ENCODE results near the gene POU6F1.
"Not testable (repeated sequence)": the region's sequence is repeated elsewhere in the genome, so short reads cannot be mapped to it uniquely, and the experiment has no call there.

POU6F1 gene

DNA sequence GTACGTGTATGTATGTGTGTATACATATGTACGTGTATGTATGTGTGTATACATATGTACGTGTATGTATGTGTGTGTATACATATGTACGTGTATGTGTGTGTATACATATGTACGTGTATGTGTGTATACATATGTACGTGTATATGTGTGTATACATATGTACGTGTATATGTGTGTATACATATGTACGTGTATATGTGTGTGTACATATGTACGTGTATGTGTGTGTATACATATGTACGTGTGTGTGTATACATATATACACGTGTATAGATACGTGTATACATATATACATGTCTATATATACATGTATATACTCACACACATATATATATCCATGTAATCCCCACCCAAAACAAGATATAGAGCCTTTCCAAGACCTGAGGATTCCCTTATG lies 2.0 kb upstream of the POU6F1 start:
- not testable (repeated sequence) for H3K4me1 Mint-ChIP-seq (ENCODE audit: low read depth); H3K9me3 Mint-ChIP-seq; H3K4me3 Mint-ChIP-seq; H3K27me3 Mint-ChIP-seq; H3K27ac Mint-ChIP-seq; H3K36me3 Mint-ChIP-seq (ENCODE audit: low read depth)
- intact Hi-C loops (cut with micrococcal nuclease), result loop anchor here (5.0 kb wide), 1 partner anchor 48 kb away; the partner anchor contains the start of gene TFCP2

GRCh38 chr12:51219322-51219721 lies 1.5 kb upstream of the POU6F1 start:
- peaks cover 8% of the 10 kb centered on the region for H3K4me1 Mint-ChIP-seq (ENCODE audit: low read depth)
- intact Hi-C loops (cut with micrococcal nuclease), result loop anchor here (5.0 kb wide), 1 partner anchor 47 kb away; the partner anchor contains the start of gene TFCP2
- no peak overlapping the region for H3K4me3 Mint-ChIP-seq
- no peaks in the 10 kb centered on the region for H3K36me3 Mint-ChIP-seq (ENCODE audit: low read depth)
- no peaks in the 10 kb centered on the region for H3K9me3 Mint-ChIP-seq
- H3K27me3 Mint-ChIP-seq, result peaks cover 1% of the 10 kb centered on the region
- H3K27ac Mint-ChIP-seq, result no peak overlapping the region

- Mint-ChIP-seq H3K27me3 (peaks cover 1% of the 10 kb centered on the region), H3K36me3 (ENCODE audit: low read depth) (no peaks in the 10 kb centered on the region), H3K9me3 (no peaks in the 10 kb centered on the region), H3K4me3 (peak overlapping the region; percentile 81), H3K4me1 (ENCODE audit: low read depth) (peaks cover 8% of the 10 kb centered on the region), H3K27ac (peak overlapping the region; percentile 87)
- intact Hi-C loops (cut with micrococcal nuclease), result loop anchor here (1.0 to 5.0 kb wide), 2 partner anchors 34 to 46 kb away; partner anchors contain the start of gene TFCP2
Observed at GRCh38 chr12:51218607-51219161, 822 bp upstream of the POU6F1 start.

DNA sequence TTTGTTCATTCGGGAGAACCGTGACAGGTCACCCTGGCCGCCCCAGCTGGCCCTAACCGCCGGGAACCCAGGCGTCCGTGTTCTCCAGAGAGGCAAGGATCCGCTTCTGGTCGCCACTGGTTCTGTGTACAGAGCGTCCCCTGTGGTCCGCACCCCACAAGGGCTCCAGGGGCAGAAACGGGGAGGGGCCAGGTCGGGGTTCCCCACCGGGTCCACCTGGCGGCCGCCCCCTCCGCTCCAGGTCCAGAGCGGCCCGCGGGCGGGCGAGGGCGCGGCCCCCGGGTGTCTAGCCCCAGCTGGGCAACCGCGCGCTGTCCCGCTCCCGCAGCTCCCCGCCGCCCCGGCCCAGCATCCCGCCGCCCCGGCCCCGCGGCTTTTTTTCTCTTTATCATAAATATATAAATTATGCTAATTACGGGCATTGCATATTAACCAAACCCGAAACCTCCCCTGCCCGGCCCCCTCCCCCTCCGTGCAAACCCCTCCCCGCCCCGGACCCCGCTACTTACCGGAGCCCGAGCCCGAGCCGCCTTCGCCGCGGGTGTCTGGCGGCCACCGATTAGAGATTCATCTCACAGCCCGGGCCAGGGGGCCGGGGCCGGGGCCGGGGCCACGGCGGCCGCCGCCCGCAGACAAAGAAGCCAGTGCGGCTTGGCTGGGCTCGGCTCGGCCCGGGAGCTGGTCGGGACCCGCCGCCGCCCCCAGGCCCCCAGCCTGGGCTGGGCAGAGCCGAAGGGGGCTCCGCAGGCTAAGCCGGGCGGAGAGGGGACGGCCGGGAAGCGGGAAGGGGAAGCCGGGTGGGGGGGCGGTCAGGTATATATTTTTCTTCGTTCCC lies 512 bp downstream of the POU6F1 start:
- peaks cover 1% of the 10 kb centered on the region for H3K27me3 Mint-ChIP-seq
- H3K36me3 Mint-ChIP-seq (ENCODE audit: low read depth), result no peaks in the 10 kb centered on the region
- peak overlapping the region; percentile 87 for H3K27ac Mint-ChIP-seq
- intact Hi-C loops (cut with micrococcal nuclease), result loop anchor here (5.0 kb wide), 1 partner anchor 45 kb away; the partner anchor contains the start of gene TFCP2
- peak overlapping the region; percentile 81 for H3K4me3 Mint-ChIP-seq
- peaks cover 8% of the 10 kb centered on the region for H3K4me1 Mint-ChIP-seq (ENCODE audit: low read depth)
- no peaks in the 10 kb centered on the region for H3K9me3 Mint-ChIP-seq

DNA sequence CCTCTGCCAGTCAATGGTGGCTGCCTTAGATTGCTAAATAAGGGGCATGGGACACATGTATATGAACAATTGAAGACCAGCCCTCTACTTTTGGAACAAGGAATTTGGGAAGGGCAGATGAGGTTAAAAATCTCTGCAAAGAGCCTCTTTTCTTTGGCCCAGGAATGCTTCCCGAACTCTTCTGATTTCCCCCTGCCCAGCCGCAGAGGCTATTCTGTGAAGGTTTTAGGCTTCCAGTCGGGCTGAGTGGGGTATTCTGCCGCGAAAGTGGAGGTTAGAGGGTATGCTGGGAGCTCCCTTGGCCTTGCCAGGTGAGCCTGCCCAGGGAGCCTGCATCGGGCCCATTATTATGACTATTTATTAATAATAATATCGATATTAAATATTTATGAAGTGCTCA lies 1.2 kb downstream of the POU6F1 start:
- H3K4me1 Mint-ChIP-seq (ENCODE audit: low read depth), result peaks cover 8% of the 10 kb centered on the region
- intact Hi-C loops (cut with micrococcal nuclease), result loop anchor here (5.0 kb wide), 1 partner anchor 44 kb away; the partner anchor contains the start of gene TFCP2
- H3K9me3 Mint-ChIP-seq, result no peaks in the 10 kb centered on the region
- H3K36me3 Mint-ChIP-seq (ENCODE audit: low read depth), result no peaks in the 10 kb centered on the region
- no peak overlapping the region for H3K27ac Mint-ChIP-seq
- H3K4me3 Mint-ChIP-seq, result peak overlapping the region; percentile 55
- H3K27me3 Mint-ChIP-seq, result peaks cover 1% of the 10 kb centered on the region

GRCh38 chr12:51214895-51215294 lies 3.0 kb downstream of the POU6F1 start:
- H3K36me3 Mint-ChIP-seq (ENCODE audit: low read depth), result no peaks in the 10 kb centered on the region
- no peak overlapping the region for H3K4me3 Mint-ChIP-seq
- no peaks in the 10 kb centered on the region for H3K9me3 Mint-ChIP-seq
- H3K27ac Mint-ChIP-seq, result no peak overlapping the region
- intact Hi-C loops (cut with micrococcal nuclease), result loop anchor here (5.0 kb wide), 1 partner anchor 43 kb away; the partner anchor contains the start of gene TFCP2
- peaks cover 8% of the 10 kb centered on the region for H3K4me1 Mint-ChIP-seq (ENCODE audit: low read depth)
- peaks cover 4% of the 10 kb centered on the region for H3K27me3 Mint-ChIP-seq

DNA sequence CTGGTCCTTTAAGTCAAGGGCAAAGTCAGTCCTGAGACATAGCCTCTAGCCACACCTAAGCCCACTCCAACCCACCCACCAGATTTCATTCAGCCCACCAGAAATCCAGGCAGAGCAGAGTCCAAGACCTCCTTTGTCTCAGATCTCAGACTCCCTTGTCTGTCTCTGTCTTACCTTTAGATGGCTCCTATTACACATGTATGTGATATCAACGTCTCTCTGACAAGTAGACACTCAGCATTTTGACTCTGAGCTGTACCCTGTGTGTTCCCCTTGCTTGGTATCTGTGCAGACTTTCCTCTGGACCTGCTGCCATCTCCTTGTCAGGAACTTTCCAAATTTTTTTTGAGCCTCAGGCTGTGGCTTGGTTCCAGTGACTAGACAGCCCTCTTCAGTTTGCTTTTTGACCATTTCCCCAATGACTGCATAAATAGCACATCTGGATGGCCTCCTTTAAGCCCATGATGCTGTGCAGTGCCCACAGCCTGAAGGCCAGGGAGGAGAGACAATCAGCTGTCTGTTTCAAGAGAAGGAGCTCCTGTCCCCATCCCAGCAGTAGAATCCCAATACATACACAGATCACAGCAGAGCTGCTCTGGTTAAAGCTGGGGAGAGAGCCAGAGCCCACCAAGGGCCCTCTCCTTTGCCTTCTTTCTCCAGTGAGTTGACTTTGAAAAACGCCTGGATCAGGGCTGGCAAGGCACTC lies 7.0 kb downstream of the POU6F1 start:
- Mint-ChIP-seq H3K27me3 (peaks cover 5% of the 10 kb centered on the region), H3K4me3 (no peak overlapping the region), H3K9me3 (no peaks in the 10 kb centered on the region), H3K36me3 (ENCODE audit: low read depth) (no peaks in the 10 kb centered on the region), H3K4me1 (ENCODE audit: low read depth) (no peaks in the 10 kb centered on the region), H3K27ac (no peak overlapping the region)
- intact Hi-C loops (cut with micrococcal nuclease), result no loop called here

GRCh38 chr12:51209259-51209658 lies 8.6 kb downstream of the POU6F1 start:
- intact Hi-C loops (cut with micrococcal nuclease), result no loop called here
- Mint-ChIP-seq H3K27ac (no peak overlapping the region), H3K4me1 (ENCODE audit: low read depth) (no peaks in the 10 kb centered on the region), H3K9me3 (no peaks in the 10 kb centered on the region), H3K36me3 (ENCODE audit: low read depth) (no peaks in the 10 kb centered on the region), H3K27me3 (peaks cover 5% of the 10 kb centered on the region), H3K4me3 (no peak overlapping the region)

DNA sequence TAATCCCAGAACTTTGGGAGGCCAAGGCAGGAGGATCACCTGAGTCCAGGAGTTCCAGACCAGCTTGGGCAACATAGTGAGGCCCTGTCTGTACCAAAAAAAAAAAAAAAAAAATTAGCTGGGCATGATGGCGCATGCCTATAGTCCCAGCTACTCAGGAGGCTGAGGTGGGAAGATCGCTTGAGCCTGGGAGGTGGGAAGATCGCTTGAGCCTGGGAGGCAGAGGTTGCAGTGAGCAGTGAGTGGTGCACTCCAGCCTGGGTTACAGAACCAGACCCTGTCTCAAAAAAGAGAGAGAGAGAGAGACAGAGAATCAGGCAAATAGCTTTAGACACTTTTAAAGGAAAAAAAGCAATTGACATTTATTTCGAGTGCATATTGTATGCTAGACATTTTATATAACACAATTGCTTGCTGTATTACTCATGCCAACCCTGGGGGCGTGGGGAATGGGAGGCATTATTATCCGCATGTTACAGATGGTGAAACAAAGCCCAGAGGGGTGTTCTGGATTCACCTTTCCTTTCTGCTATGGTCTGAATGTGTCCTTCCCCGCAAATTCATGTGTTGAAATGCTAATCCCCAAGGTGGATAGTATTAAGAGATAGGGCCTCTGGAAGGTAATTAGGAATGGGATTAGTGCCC lies 9.7 kb downstream of the POU6F1 start:
- peaks cover 5% of the 10 kb centered on the region for H3K27me3 Mint-ChIP-seq
- no peak overlapping the region for H3K4me3 Mint-ChIP-seq
- H3K27ac Mint-ChIP-seq, result peak overlapping the region; percentile 25
- no peaks in the 10 kb centered on the region for H3K9me3 Mint-ChIP-seq
- H3K4me1 Mint-ChIP-seq (ENCODE audit: low read depth), result no peaks in the 10 kb centered on the region
- intact Hi-C loops (cut with micrococcal nuclease), result no loop called here
- H3K36me3 Mint-ChIP-seq (ENCODE audit: low read depth), result no peaks in the 10 kb centered on the region

- Mint-ChIP-seq H3K4me1 (ENCODE audit: low read depth) (no peaks in the 10 kb centered on the region), H3K36me3 (ENCODE audit: low read depth) (no peaks in the 10 kb centered on the region), H3K4me3 (no peak overlapping the region), H3K27me3 (peaks cover 4% of the 10 kb centered on the region), H3K9me3 (no peaks in the 10 kb centered on the region), H3K27ac (no peak overlapping the region)
- intact Hi-C loops (cut with micrococcal nuclease), result no loop called here
Observed at GRCh38 chr12:51205350-51205749, 12.5 kb downstream of the POU6F1 start.

DNA sequence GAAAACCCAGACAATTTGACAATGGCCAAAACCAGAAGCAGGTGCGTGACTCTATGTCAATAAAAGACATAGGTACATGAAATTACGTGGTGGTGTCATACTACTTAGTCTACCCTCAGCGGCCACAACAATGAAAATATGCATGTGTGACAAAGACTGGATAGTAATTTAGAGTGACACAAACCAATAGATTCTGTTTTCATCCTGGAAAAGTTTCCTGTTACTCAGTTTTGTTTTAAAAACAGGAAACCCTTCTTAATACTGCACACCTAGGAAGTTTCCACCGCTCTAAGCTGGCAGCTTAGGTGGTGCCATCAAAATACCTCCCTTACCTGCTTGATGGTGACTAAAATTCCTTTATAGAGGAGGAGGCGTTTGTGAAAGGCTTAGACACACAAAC lies 15.1 kb downstream of the POU6F1 start:
- H3K4me1 Mint-ChIP-seq (ENCODE audit: low read depth), result peaks cover 21% of the 10 kb centered on the region
- no peak overlapping the region for H3K4me3 Mint-ChIP-seq
- intact Hi-C loops (cut with micrococcal nuclease), result no loop called here

DNA sequence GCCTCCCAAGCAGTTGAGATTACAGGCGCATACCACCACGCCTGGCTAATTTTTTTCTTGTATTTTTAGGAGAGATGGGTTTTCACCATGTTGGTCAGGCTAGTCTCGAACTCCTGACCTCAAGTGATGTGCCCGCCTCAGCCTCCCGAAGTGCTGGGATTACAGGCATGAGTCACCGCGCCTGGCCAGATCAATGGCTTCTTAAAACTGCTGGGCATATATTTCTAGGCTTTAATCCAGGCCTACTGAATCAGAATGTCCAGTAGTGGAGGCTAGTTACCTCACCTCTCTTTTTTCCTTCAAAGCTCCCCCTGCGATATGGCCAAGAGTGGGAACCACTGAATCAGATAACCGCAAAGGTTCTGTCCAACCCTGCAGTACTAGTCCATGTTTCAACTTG lies 17.1 kb downstream of the POU6F1 start:
- Mint-ChIP-seq H3K9me3 (no peaks in the 10 kb centered on the region), H3K27ac (no peak overlapping the region)

More for the DNA sequence above, 15.1 kb downstream of the POU6F1 start:
- Mint-ChIP-seq H3K27ac (no peak overlapping the region), H3K36me3 (ENCODE audit: low read depth) (no peaks in the 10 kb centered on the region), H3K9me3 (no peaks in the 10 kb centered on the region), H3K27me3 (peaks cover 1% of the 10 kb centered on the region)

GRCh38 chr12:51200156-51200555 lies 17.7 kb downstream of the POU6F1 start:
- Mint-ChIP-seq H3K27ac (peak overlapping the region; percentile 84), H3K36me3 (ENCODE audit: low read depth) (no peaks in the 10 kb centered on the region), H3K4me3 (no peak overlapping the region), H3K27me3 (peaks cover 2% of the 10 kb centered on the region), H3K4me1 (ENCODE audit: low read depth) (peaks cover 21% of the 10 kb centered on the region), H3K9me3 (no peaks in the 10 kb centered on the region)
- intact Hi-C loops (cut with micrococcal nuclease), result no loop called here

More for the DNA sequence above, 17.1 kb downstream of the POU6F1 start:
- Mint-ChIP-seq H3K4me1 (ENCODE audit: low read depth) (peaks cover 21% of the 10 kb centered on the region), H3K36me3 (ENCODE audit: low read depth) (no peaks in the 10 kb centered on the region), H3K4me3 (no peak overlapping the region), H3K27me3 (peaks cover 2% of the 10 kb centered on the region)
- intact Hi-C loops (cut with micrococcal nuclease), result no loop called here

Measured in dendritic cell treated with granulocyte-macrophage colony-stimulating factor and Interleukin-4, amounts not matched to agents 40 ng/mL and 50 ng/mL, for 4 days (primary cell).